ENCODE data around the gene YKT6. TPM values are rescaled to one million over a fixed set of nuclear protein-coding genes. Genes with fewer than 3 reads are reported as not detected.

Gene YKT6
- total RNA-seq, 1 donor from 2014 or later, result 83.7 TPM

GRCh38 chr7:44222074-44222473 lies 21.3 kb downstream of the YKT6 start:
- no peak for TF ChIP-seq CTCF (IDR thresholded peaks at IDR 0.05; ENCODE audit: unreplicated experiment)
- Mint-ChIP-seq H3K4me1 (peaks cover 8% of the 10 kb centered on the region), H3K27ac (no peak overlapping the region), H3K27me3 (ENCODE audit: low read depth) (peaks cover 4% of the 10 kb centered on the region), H3K9me3 (no peaks in the 10 kb centered on the region), H3K36me3 (no peaks in the 10 kb centered on the region), H3K4me3 (no peak overlapping the region)
- DNase-seq (ENCODE audit: low spot score in 2 of 2, unreplicated experiment in 2 of 2), result no peak

GRCh38 chr7:44222776-44223261 lies 22.0 kb downstream of the YKT6 start:
- Mint-ChIP-seq H3K27me3 (ENCODE audit: low read depth) (peaks cover 4% of the 10 kb centered on the region), H3K4me1 (peaks cover 8% of the 10 kb centered on the region), H3K9me3 (no peaks in the 10 kb centered on the region), H3K36me3 (no peaks in the 10 kb centered on the region), H3K27ac (no peak overlapping the region), H3K4me3 (no peak overlapping the region)
- no peak for TF ChIP-seq CTCF (IDR thresholded peaks at IDR 0.05; ENCODE audit: unreplicated experiment)
- DNase-seq (ENCODE audit: low spot score in 2 of 2, unreplicated experiment in 2 of 2), result no peak

GRCh38 chr7:44223362-44224079 lies 22.7 kb downstream of the YKT6 start:
- TF ChIP-seq CTCF (IDR thresholded peaks at IDR 0.05; ENCODE audit: unreplicated experiment), result no peak
- H3K27ac Mint-ChIP-seq, result no peak overlapping the region
- DNase-seq (ENCODE audit: low spot score in 2 of 2, unreplicated experiment in 2 of 2), result no peak
- no peak overlapping the region for H3K4me3 Mint-ChIP-seq
- peaks cover 4% of the 10 kb centered on the region for H3K27me3 Mint-ChIP-seq (ENCODE audit: low read depth)
- peaks cover 2% of the 10 kb centered on the region for H3K4me1 Mint-ChIP-seq
- no peaks in the 10 kb centered on the region for H3K36me3 Mint-ChIP-seq
- H3K9me3 Mint-ChIP-seq, result no peaks in the 10 kb centered on the region

- no peak for TF ChIP-seq CTCF (IDR thresholded peaks at IDR 0.05; ENCODE audit: unreplicated experiment)
- Mint-ChIP-seq H3K36me3 (no peaks in the 10 kb centered on the region), H3K27ac (no peak overlapping the region), H3K4me1 (peaks cover 2% of the 10 kb centered on the region), H3K4me3 (no peak overlapping the region), H3K27me3 (ENCODE audit: low read depth) (peaks cover 4% of the 10 kb centered on the region), H3K9me3 (no peaks in the 10 kb centered on the region)
- no peak for DNase-seq (ENCODE audit: low spot score in 2 of 2, unreplicated experiment in 2 of 2)
Observed at GRCh38 chr7:44224080-44224973, 23.5 kb downstream of the YKT6 start.

DNA sequence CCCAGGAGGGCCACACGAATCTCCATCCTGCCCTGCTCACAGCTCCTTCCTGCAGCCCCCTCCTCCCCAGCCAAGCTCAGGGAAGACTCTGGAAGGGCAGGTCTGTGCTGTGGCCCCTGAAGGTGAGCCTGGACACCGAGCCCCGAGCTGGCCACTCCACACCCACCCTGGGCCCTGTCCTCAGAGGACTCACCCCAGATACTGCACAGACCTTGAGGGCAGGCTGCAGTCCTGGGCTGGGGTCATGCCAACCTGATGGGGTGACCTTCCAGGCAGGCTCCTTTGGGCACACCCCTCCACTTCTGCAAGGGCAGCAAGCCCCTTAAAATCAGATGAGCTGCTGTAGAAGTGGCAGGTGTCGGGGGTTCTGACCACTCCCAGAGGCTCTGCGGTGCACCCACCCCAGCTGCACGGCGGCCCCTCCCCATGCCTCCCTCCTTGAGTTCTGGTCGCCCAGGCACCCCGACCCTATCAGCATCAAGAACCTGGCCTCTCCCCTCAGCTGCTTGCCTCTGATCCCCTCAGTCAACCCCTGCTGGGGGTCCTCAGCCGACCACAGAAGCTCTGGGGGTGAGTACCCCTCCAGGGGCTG lies 24.3 kb downstream of the YKT6 start:
- H3K4me1 Mint-ChIP-seq, result peaks cover 2% of the 10 kb centered on the region
- H3K4me3 Mint-ChIP-seq, result no peak overlapping the region
- no peaks in the 10 kb centered on the region for H3K36me3 Mint-ChIP-seq
- no peak for TF ChIP-seq CTCF (IDR thresholded peaks at IDR 0.05; ENCODE audit: unreplicated experiment)
- H3K27me3 Mint-ChIP-seq (ENCODE audit: low read depth), result peaks cover 4% of the 10 kb centered on the region
- H3K9me3 Mint-ChIP-seq, result no peaks in the 10 kb centered on the region
- no peak for DNase-seq (ENCODE audit: low spot score in 2 of 2, unreplicated experiment in 2 of 2)
- H3K27ac Mint-ChIP-seq, result no peak overlapping the region
